OCI-LY3 (cell line): ENCODE data around the gene LINS1.

Source experiments
- H2AFZ ChIP-seq: fragments of 200-600, 300-600 bp; shearing (Covaris generic); 2 replicates; pipeline ENCODE4 v1.6.0; 2014; ENCODE audit warnings: antibody characterized with exemption, low read depth, low read length
- H3K27ac ChIP-seq: fragments of 200-600, 300-600 bp; sonication (generic); 2 replicates; pipeline ENCODE4 v1.5.1; 2014; ENCODE audit warnings: mild to moderate bottlenecking, low read length, moderate library complexity, mixed read lengths
- H3K27me3 ChIP-seq: fragments of 200-600, 300-600 bp; sonication (generic); 2 replicates; pipeline ENCODE4 v1.6.1; 2014; ENCODE audit warnings: low read depth, low read length, mixed read lengths
- H3K36me3 ChIP-seq: fragments of 200-600, 300-600 bp; sonication (generic); replicated peaks from 2 replicates; pipeline ENCODE3; 2014; ENCODE audit warnings: low read depth, low read length, mixed read lengths
- H3K4me1 ChIP-seq: fragments of 300-600, 200-600 bp; sonication (generic); 2 replicates; pipeline ENCODE4 v1.6.1; 2014; ENCODE audit warnings: low read length, mixed read lengths
- H3K4me2 ChIP-seq: fragments of 200-600, 300-600 bp; sonication (generic); 2 replicates; pipeline ENCODE4 v1.6.1; 2014; ENCODE audit warnings: low read length, mixed read lengths
- H3K4me3 ChIP-seq: fragments of 300-600, 200-600 bp; sonication (generic); 2 replicates; pipeline ENCODE4 v1.5.1; 2014; ENCODE audit warnings: antibody characterized with exemption, mild to moderate bottlenecking, low read length, moderate library complexity
- H3K79me2 ChIP-seq: fragments of 300-600, 200-600 bp; shearing (Covaris generic); 2 replicates; pipeline ENCODE4 v1.6.1; 2014; ENCODE audit warnings: mild to moderate bottlenecking, low read length, mixed read lengths
- H3K9ac ChIP-seq: fragments of 300-600, 200-600 bp; shearing (Covaris generic); 2 replicates; pipeline ENCODE4 v1.6.0; 2014; ENCODE audit warnings: mild to moderate bottlenecking, low read length, moderate library complexity
- H3K9me3 ChIP-seq: fragments of 200-600, 300-600 bp; shearing (Covaris generic); 2 replicates; pipeline ENCODE4 v1.6.1; 2014; ENCODE audit warnings: low read length, mixed read lengths; ENCODE audit not compliant: insufficient read depth
- H4K20me1 ChIP-seq: fragments of 200-600, 300-600 bp; sonication (generic); 2 replicates; pipeline ENCODE4 v1.6.1; 2016; ENCODE audit warnings: low read length, mixed read lengths; ENCODE audit not compliant: insufficient read depth
- CTCF ChIP-seq: fragments of 200-600, 300-600 bp; sonication (generic); IDR thresholded peaks from 2 replicates; pipeline ENCODE4 v1.5.1; 2014; ENCODE audit warnings: antibody characterized with exemption, low read length, low read depth
- EZH2phosphoT487 ChIP-seq: fragments of 200-600 bp; shearing (Covaris generic); IDR thresholded peaks from 2 replicates; pipeline ENCODE4 v1.6.1; 2018; ENCODE audit warnings: antibody characterized with exemption, mixed run types, low read depth

Gene LINS1

DNA sequence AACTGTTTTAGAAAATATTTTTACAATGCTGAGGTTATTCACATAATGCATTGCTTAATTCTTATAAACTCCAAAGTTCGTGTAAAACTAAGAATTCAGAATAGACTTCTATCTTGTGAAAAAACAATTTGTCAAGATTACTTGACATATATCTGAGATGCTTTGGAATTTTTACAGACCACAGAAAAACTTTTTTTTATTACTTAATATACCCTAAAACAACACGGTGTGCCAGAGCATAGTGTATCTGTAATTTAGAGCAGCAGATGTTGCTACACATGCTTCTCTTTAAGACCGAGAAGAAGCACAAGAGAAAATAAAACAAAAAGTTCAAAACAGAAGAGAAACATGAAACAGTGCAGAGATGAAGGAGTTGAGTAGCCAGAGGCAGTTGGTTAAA is 26.8 kb upstream of the LINS1 start:
- peaks cover 11% of the 10 kb centered on the region; the same call in 1 of the 2 replicates for H3K79me2 ChIP-seq
- H3K27me3 ChIP-seq, result no peaks in the 10 kb centered on the region
- H3K4me2 ChIP-seq, result no peak overlapping the region
- H3K4me3 ChIP-seq, result no peak overlapping the region
- H3K36me3 ChIP-seq, result peaks cover 24% of the 10 kb centered on the region
- H2AFZ ChIP-seq, result no peak overlapping the region
- TF ChIP-seq CTCF (no peak), EZH2phosphoT487 (no peak)
- H4K20me1 ChIP-seq, result peaks cover 14% of the 10 kb centered on the region
- no peak overlapping the region for H3K9ac ChIP-seq
- no peak overlapping the region for H3K27ac ChIP-seq
- 0 out of 2 replicates have a peak, but pooled peaks cover 3% of the 10 kb centered on the region for H3K4me1 ChIP-seq
- H3K9me3 ChIP-seq, result no peaks in the 10 kb centered on the region

- Histone ChIP-seq H3K27ac (no peak overlapping the region), H4K20me1 (peaks cover 13% of the 10 kb centered on the region), H3K4me3 (no peak overlapping the region), H2AFZ (no peak overlapping the region), H3K4me2 (no peak overlapping the region), H3K9ac (no peak overlapping the region), H3K79me2 (peaks cover 11% of the 10 kb centered on the region; the same call in 1 of the 2 replicates), H3K27me3 (no peaks in the 10 kb centered on the region), H3K9me3 (no peaks in the 10 kb centered on the region), H3K36me3 (peaks cover 24% of the 10 kb centered on the region), H3K4me1 (0 out of 2 replicates have a peak, but pooled peaks cover 3% of the 10 kb centered on the region)
- TF ChIP-seq EZH2phosphoT487, result no peak
- peak; percentile 83 for TF ChIP-seq CTCF
Measured at GRCh38 chr15:100627789-100628395, 25.9 kb upstream of the LINS1 start.

GRCh38 chr15:100623301-100623700 is 21.3 kb upstream of the LINS1 start:
- no peaks in the 10 kb centered on the region for H3K79me2 ChIP-seq
- no peak overlapping the region for H3K9ac ChIP-seq
- H3K36me3 ChIP-seq, result peaks cover 13% of the 10 kb centered on the region
- no peaks in the 10 kb centered on the region for H3K27me3 ChIP-seq
- H3K4me3 ChIP-seq, result no peak overlapping the region
- H3K4me1 ChIP-seq, result 0 out of 2 replicates have a peak, but pooled peaks cover 3% of the 10 kb centered on the region
- H3K27ac ChIP-seq, result no peak overlapping the region
- peaks cover 12% of the 10 kb centered on the region; the same call in 1 of the 2 replicates for H4K20me1 ChIP-seq
- no peak for TF ChIP-seq CTCF
- no peak for TF ChIP-seq EZH2phosphoT487
- H2AFZ ChIP-seq, result no peak overlapping the region
- H3K4me2 ChIP-seq, result no peak overlapping the region
- no peaks in the 10 kb centered on the region for H3K9me3 ChIP-seq

GRCh38 chr15:100616700-100617099 is 14.7 kb upstream of the LINS1 start:
- H3K9me3 ChIP-seq, result no peaks in the 10 kb centered on the region
- no peaks in the 10 kb centered on the region for H3K79me2 ChIP-seq
- peaks cover 35% of the 10 kb centered on the region for H3K36me3 ChIP-seq
- H3K9ac ChIP-seq, result no peak overlapping the region
- TF ChIP-seq EZH2phosphoT487 (no peak), CTCF (no peak)
- no peaks in the 10 kb centered on the region for H3K27me3 ChIP-seq
- H3K4me2 ChIP-seq, result no peak overlapping the region
- peaks cover 9% of the 10 kb centered on the region; the same call in 1 of the 2 replicates for H4K20me1 ChIP-seq
- H3K27ac ChIP-seq, result no peak overlapping the region
- H2AFZ ChIP-seq, result no peak overlapping the region
- no peak overlapping the region for H3K4me3 ChIP-seq
- H3K4me1 ChIP-seq, result no peaks in the 10 kb centered on the region
